Hematopoietic multipotent progenitor cell treated with erythropoietin and hydrocortisone succinate and interleukin-3 and kit ligand, for 4 days (in vitro differentiated cells): ENCODE measurements around the gene TBC1D24.
"Not testable (repeated sequence)": the region's sequence is repeated elsewhere in the genome, so short reads cannot be mapped to it uniquely, and the experiment has no call there.

Source experiments
- DNase-seq: peaks from one replicate; pipeline ENCODE4 v3.0.0-alpha.2; 2015

TBC1D24 gene

DNA sequence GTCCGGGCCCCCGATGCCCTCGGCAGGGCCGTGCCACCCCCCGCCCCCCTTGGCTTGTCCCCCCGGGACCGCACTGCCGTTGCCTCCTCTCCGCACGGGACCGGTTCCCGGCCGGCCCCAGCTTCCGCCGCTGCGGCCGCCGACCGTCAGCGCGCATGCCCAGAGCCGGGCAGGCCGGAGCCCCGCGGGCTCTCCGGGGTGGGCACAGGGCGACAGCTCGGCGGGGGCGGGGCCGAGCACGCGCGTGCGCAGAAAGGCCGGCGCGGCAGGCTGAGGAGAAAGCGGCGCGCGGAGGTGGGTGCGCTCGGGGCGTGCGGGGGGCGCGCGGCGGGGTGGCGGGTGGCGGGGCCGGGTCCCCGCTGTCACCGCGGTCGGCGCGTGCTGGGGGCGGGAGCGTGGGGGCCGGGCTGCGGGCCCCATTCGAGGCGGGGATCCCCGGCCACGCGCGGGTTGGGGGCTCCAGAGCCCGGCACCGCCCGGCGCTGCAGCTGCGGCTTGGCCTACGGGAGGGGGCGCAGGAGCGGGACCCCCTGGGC lies at the start of gene TBC1D24:
TBC1D24 (plus strand) TSS at position 251 of the 536 bp plus-strand sequence. CDS start 21,022 bp downstream, outside the sequence.
- DNase-seq, result peak; percentile 95

- no peak for DNase-seq
These were observed 49.0 kb upstream of the TBC1D24 start for GRCh38 chr16:2425825-2426430.

GRCh38 chr16:2426941-2427361 lies 48.0 kb upstream of the TBC1D24 start:
- no peak for DNase-seq

DNA sequence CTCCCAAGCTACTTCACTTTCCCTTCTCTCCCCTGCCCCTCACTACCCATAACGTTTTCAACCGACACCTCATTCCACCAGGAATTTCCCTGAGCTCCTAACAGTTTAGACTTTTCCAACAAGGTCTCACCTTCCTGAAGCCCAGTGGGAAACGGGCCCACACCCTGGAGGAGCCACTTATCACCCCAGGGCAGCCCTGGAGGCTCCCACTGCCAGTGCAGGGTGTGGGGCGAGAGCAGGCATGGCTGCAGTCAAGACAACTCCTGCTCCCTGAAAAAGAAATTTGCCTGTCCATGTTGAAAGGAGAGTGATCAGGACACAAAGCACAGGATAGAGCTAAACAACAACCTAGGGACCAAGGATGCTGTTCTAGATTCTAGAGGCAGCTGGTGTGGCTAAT lies 47.4 kb upstream of the TBC1D24 start:
- DNase-seq, result no peak

GRCh38 chr16:2428051-2428783 lies 46.7 kb upstream of the TBC1D24 start:
- DNase-seq, result peak; percentile 47

- no peak for DNase-seq
These were observed 46.2 kb upstream of the TBC1D24 start for GRCh38 chr16:2428784-2429033.

- peak; percentile 98 for DNase-seq
These were observed 45.7 kb upstream of the TBC1D24 start, which contains the start of gene CCNF for GRCh38 chr16:2429034-2429770. Gene CCNF, plus strand, starts transcription at chr16:2429447. Its CDS starts 35 bp downstream, at chr16:2429482.

- peak; percentile 77 for DNase-seq
These were observed 44.9 kb upstream of the TBC1D24 start for GRCh38 chr16:2429771-2430663.

GRCh38 chr16:2432286-2432685 lies 42.6 kb upstream of the TBC1D24 start:
- no peak for DNase-seq

- DNase-seq, result no peak
These were observed 42.0 kb upstream of the TBC1D24 start for GRCh38 chr16:2432801-2433505.

DNA sequence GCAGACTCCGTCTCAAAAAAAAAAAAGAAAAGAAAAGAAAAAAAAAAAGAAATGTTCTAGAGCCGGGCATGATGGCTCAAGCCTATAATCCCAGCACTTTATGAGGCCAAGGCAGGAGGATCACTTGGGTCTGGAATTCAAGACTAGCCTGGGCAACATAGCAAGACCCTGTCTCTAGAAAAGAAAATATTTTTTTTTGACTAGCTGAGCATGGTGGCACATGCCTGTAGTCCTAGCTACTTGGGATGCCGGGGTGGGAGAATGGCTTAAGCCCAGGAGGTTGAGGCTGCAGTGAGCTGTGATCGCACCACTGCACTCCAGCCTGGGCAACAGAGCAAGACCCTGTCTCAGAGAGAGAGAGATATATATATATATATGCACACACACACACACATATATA lies 39.7 kb upstream of the TBC1D24 start:
- not testable (repeated sequence) for DNase-seq

DNA sequence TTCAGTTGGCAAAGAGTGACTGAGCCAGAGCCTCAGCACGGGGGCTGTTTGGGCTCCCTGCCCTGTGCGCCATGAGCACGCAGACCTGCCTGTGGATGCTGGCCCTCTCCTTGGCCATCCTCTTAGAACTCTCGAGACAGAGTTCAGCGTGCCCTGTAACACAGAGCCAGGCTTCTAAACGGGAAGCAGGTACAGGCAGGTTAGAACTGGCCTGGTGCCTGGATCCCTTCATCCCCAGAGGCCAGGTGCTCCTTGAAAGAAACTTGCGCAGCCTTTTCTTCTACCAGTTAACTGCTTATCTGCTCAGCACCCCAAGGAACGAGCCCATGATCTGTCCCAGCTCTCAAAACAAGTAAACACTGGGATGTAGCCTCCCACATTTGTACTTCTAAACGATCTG lies 38.8 kb upstream of the TBC1D24 start:
- no peak for DNase-seq

DNA sequence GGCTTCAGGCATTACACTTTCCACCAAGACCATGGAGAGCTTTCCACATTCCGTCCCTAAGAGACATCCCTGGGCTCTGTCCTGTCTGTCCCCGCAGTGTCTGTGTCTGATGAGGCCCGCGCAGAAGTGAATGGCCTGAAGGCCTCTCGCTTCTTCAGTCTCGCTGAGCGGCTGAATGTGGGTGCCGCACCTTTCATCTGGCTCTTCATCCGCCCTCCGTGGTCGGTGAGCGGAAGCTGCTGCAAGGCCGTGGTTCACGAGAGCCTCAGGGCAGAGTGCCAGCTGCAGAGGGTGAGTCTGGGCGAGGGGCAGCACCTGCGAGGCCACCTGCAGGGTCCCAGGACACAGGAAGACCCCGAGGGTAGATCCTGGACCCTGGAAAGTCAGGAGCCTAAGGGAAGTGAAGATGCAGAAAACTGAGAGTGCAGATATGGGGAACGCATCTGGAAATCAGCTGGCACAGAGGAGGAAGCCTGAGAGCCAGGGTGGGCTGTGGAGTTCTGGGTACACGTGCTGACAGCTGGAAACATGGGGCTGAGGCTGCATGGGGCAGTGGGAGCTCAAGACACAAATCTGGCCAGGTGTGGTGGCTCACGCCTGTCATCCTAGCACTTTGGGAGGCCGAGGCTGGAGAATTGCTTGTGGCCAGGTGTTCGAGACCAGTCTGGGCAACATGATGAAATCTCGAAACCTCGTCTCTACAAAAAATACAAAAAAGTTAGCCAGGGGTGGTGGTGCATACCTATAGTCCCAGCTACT lies 37.7 kb upstream of the TBC1D24 start:
- DNase-seq, result no peak

- DNase-seq, result no peak
These were observed 36.8 kb upstream of the TBC1D24 start for GRCh38 chr16:2438121-2438520.

GRCh38 chr16:2439598-2439997 lies 35.3 kb upstream of the TBC1D24 start:
- DNase-seq, result no peak

GRCh38 chr16:2441143-2441804 lies 33.7 kb upstream of the TBC1D24 start:
- DNase-seq, result not testable (repeated sequence)

- no peak for DNase-seq
These were observed 31.4 kb upstream of the TBC1D24 start for GRCh38 chr16:2443555-2443954.

DNA sequence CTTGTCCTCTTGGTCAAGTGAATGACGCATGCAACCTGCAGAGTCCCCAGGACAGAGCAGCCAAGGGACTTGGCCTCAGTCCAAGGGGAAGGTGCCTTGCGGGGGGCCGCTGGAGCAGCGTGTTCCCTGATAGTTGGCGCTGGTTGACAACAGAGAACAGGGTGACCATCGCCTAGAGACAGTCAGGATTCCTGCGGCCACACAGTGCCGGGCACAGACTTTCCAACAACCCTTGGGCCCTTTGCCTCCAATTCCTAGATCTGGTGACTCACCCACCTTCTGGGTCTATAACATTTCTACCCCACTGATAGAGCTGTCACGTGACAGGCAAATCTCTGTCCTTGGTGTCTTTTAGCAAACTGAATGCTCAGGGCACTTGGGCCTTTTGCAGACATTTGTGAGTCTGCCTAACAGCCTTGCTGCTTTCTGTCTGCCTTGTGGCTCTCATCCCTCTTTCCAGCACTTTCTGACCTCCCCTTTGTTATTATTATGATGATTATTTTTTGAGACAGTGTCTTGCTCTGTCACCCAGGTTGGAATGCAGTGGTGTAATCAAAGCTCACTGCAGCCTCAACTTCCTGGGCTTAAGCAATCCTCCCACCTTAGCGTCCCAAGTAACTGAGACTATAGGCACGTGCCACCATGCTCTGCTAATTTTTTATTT lies 26.9 kb upstream of the TBC1D24 start:
- no peak for DNase-seq

- no peak for DNase-seq
These were observed 25.8 kb upstream of the TBC1D24 start for GRCh38 chr16:2449118-2449517.

DNA sequence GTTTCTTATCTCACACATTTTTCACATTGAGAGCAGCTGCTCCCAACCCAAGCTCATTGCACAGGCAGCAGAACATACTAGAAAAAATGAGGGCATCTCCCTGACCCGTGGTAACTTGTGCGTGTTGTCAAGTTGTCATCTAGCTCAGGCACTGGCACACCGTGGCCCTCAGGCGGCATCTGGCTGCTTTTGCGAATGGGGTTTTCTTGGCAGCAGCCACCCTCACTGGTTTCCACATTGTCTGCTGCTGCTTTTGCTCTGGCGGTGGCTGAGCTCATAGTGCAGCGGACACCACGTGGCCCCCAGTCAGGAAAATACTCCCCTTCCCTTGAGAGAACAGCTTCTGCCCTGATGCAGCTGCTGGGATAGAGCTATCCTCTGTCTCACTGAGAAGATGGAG lies 24.4 kb upstream of the TBC1D24 start:
- DNase-seq, result no peak
